Measurements from ENCODE around the gene EXOC6.

The EXOC6 gene

GRCh38 chr10:92886334-92886961 is 38.1 kb downstream of the EXOC6 start:
- peaks cover 6% of the 10 kb centered on the region; the same call in 1 of the 2 replicates for H3K79me2 ChIP-seq (ENCODE audit: control insufficient read depth, low read length)
- H3K36me3 ChIP-seq (ENCODE audit: control insufficient read depth, low read length), result no peaks in the 10 kb centered on the region
- no peaks in the 10 kb centered on the region for H3K27me3 ChIP-seq (ENCODE audit: control insufficient read depth, low read length)
- H4K20me1 ChIP-seq (ENCODE audit: control insufficient read depth, insufficient read depth, low read depth, low read length), result 0 out of 2 replicates have a peak, but pooled peaks cover 3% of the 10 kb centered on the region
- no peaks in the 10 kb centered on the region for H3K9me3 ChIP-seq (ENCODE audit: control insufficient read depth, insufficient read depth, low read length)
- H3K9me2 ChIP-seq (replicated peaks; ENCODE audit: control insufficient read depth, low read length), result no peaks in the 10 kb centered on the region
- no peak overlapping the region for H3K4me2 ChIP-seq (ENCODE audit: low read length)
- no peak overlapping the region for H3K4me3 ChIP-seq (ENCODE audit: low read length)
- H3K27ac ChIP-seq (ENCODE audit: low read depth, low read length), result no peak overlapping the region
- H3F3A ChIP-seq (ENCODE audit: control insufficient read depth, insufficient read depth), result no peaks in the 10 kb centered on the region
- H3K4me1 ChIP-seq (ENCODE audit: control insufficient read depth, low read length), result no peaks in the 10 kb centered on the region
- TF ChIP-seq, protein P1, sequence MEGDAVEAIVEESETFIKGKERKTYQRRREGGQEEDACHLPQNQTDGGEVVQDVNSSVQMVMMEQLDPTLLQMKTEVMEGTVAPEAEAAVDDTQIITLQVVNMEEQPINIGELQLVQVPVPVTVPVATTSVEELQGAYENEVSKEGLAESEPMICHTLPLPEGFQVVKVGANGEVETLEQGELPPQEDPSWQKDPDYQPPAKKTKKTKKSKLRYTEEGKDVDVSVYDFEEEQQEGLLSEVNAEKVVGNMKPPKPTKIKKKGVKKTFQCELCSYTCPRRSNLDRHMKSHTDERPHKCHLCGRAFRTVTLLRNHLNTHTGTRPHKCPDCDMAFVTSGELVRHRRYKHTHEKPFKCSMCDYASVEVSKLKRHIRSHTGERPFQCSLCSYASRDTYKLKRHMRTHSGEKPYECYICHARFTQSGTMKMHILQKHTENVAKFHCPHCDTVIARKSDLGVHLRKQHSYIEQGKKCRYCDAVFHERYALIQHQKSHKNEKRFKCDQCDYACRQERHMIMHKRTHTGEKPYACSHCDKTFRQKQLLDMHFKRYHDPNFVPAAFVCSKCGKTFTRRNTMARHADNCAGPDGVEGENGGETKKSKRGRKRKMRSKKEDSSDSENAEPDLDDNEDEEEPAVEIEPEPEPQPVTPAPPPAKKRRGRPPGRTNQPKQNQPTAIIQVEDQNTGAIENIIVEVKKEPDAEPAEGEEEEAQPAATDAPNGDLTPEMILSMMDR (IDR thresholded peaks at IDR 0.05; ENCODE audit: low read depth, low read length, poor library complexity, severe bottlenecking), result no peak
- no peak for TF ChIP-seq EZH2phosphoT487 (IDR thresholded peaks at IDR 0.05; ENCODE audit: borderline replicate concordance, low read length)

DNA sequence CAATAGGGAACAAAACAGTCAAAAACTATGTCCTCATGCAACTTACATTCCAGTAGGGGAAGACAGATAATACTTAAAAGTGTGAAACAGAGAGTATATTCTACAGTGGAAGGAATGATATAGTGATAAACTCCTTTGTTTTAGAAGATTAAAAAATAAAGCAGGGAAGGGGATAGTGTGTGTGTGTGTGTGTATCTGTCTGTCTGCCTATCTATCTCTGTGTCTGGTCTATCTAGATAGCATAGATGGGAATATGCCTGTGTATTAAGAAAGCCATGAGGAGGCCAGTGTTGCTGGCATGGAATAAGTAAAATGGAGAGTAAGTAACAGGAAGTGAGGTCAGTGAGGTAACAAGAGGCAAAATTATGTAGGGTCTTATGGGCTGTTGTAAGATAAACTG is 42.2 kb downstream of the EXOC6 start:
- H3K9me2 ChIP-seq (replicated peaks; ENCODE audit: control insufficient read depth, low read length), result no peaks in the 10 kb centered on the region
- no peak overlapping the region for H3K4me2 ChIP-seq (ENCODE audit: low read length)

DNA sequence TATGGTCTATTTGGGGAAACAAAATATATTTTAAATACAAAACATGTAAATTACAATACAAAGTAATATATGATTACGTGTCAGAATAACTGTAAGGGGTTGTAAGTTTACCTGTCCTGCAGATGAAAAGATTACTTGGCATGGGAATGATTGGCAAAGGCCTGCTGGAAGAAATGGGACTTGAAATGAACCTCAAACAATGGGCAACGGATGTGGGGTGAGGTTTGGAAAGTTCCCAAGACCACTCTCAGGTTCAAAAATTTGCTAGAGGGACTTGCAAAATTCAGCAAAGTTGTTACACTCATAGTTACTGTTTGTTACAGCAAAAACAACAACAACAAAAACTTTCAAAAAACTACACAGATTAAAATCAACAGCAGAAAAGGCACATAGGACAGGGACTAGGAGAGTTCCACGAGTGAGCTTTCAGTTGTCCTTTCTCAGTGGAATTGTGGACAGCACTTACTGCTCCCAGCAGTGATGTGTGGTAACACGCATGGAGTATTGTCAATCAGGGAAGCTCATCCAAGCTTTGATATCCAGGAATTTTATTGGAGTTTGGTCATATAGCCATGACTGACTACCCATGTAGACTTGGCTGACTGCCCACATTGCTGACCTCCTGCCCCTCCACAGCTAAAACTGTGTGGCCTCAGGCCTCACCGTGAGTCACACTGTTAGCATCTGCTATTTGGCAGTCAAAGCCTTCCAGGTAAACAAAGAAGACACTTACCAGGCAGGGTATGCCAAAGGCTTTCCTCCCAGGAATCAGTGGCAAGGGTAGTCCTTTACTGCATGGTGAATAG is 43.8 kb downstream of the EXOC6 start:
- Histone ChIP-seq H3K9me2 (replicated peaks; ENCODE audit: control insufficient read depth, low read length) (no peaks in the 10 kb centered on the region), H3K27ac (ENCODE audit: low read depth, low read length) (no peak overlapping the region), H3K4me3 (ENCODE audit: low read length) (no peak overlapping the region), H3K27me3 (ENCODE audit: control insufficient read depth, low read length) (no peaks in the 10 kb centered on the region), H3F3A (ENCODE audit: control insufficient read depth, insufficient read depth) (no peaks in the 10 kb centered on the region), H3K9me3 (ENCODE audit: control insufficient read depth, insufficient read depth, low read length) (no peaks in the 10 kb centered on the region), H3K4me2 (ENCODE audit: low read length) (no peak overlapping the region), H4K20me1 (ENCODE audit: control insufficient read depth, insufficient read depth, low read depth, low read length) (no peaks in the 10 kb centered on the region), H3K4me1 (ENCODE audit: control insufficient read depth, low read length) (no peaks in the 10 kb centered on the region), H3K36me3 (ENCODE audit: control insufficient read depth, low read length) (no peaks in the 10 kb centered on the region), H3K79me2 (ENCODE audit: control insufficient read depth, low read length) (0 out of 2 replicates have a peak, but pooled peaks cover 2% of the 10 kb centered on the region)
- TF ChIP-seq, protein P1 (IDR thresholded peaks at IDR 0.05; ENCODE audit: low read depth, low read length, poor library complexity, severe bottlenecking), result no peak
- no peak for TF ChIP-seq EZH2phosphoT487 (IDR thresholded peaks at IDR 0.05; ENCODE audit: borderline replicate concordance, low read length)

More for the DNA sequence above, 42.2 kb downstream of the EXOC6 start:
- no peaks in the 10 kb centered on the region for H3K36me3 ChIP-seq (ENCODE audit: control insufficient read depth, low read length)
- H3K4me1 ChIP-seq (ENCODE audit: control insufficient read depth, low read length), result no peaks in the 10 kb centered on the region
- no peak overlapping the region for H3K27ac ChIP-seq (ENCODE audit: low read depth, low read length)
- H3K27me3 ChIP-seq (ENCODE audit: control insufficient read depth, low read length), result no peaks in the 10 kb centered on the region
- H3K4me3 ChIP-seq (ENCODE audit: low read length), result no peak overlapping the region
- TF ChIP-seq EZH2phosphoT487 (IDR thresholded peaks at IDR 0.05; ENCODE audit: borderline replicate concordance, low read length), result no peak
- TF ChIP-seq, protein P1 (IDR thresholded peaks at IDR 0.05; ENCODE audit: low read depth, low read length, poor library complexity, severe bottlenecking), result no peak
- 0 out of 2 replicates have a peak, but pooled peaks cover 3% of the 10 kb centered on the region for H4K20me1 ChIP-seq (ENCODE audit: control insufficient read depth, insufficient read depth, low read depth, low read length)
- no peaks in the 10 kb centered on the region for H3K9me3 ChIP-seq (ENCODE audit: control insufficient read depth, insufficient read depth, low read length)
- H3K79me2 ChIP-seq (ENCODE audit: control insufficient read depth, low read length), result peaks cover 6% of the 10 kb centered on the region; the same call in 1 of the 2 replicates
- no peaks in the 10 kb centered on the region for H3F3A ChIP-seq (ENCODE audit: control insufficient read depth, insufficient read depth)

All from DOHH2 (cell line).